Fibroblast of mammary gland (primary cell): ENCODE measurements around the gene IER3IP1.

ENCODE experiments used
- DNase-seq: peaks from one replicate; pipeline ENCODE4 v3.0.0-alpha.2; 2010; ENCODE audit warnings: low read depth
- H3K4me3 ChIP-seq: 2 replicates; pipeline ENCODE4 v1.5.1; 2011; ENCODE audit warnings: low read depth, mild to moderate bottlenecking, low read length, moderate library complexity; ENCODE audit not compliant: control insufficient read depth
- TF ChIP-seq, protein P1 (sequence below): conservative IDR thresholded peaks from 2 replicates; pipeline ENCODE4 v1.5.1; 2011; ENCODE audit warnings: low read depth, low read length, inconsistent platforms; ENCODE audit not compliant: control insufficient read depth, insufficient read depth

IER3IP1 gene

GRCh38 chr18:47113796-47114540 is 62.2 kb downstream of the IER3IP1 start:
- TF ChIP-seq, protein P1, sequence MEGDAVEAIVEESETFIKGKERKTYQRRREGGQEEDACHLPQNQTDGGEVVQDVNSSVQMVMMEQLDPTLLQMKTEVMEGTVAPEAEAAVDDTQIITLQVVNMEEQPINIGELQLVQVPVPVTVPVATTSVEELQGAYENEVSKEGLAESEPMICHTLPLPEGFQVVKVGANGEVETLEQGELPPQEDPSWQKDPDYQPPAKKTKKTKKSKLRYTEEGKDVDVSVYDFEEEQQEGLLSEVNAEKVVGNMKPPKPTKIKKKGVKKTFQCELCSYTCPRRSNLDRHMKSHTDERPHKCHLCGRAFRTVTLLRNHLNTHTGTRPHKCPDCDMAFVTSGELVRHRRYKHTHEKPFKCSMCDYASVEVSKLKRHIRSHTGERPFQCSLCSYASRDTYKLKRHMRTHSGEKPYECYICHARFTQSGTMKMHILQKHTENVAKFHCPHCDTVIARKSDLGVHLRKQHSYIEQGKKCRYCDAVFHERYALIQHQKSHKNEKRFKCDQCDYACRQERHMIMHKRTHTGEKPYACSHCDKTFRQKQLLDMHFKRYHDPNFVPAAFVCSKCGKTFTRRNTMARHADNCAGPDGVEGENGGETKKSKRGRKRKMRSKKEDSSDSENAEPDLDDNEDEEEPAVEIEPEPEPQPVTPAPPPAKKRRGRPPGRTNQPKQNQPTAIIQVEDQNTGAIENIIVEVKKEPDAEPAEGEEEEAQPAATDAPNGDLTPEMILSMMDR: no peak
- DNase-seq: peak; percentile 21

GRCh38 chr18:47110492-47111274 is 65.5 kb downstream of the IER3IP1 start:
- TF ChIP-seq, protein P1: no peak
- no peak for DNase-seq
- H3K4me3 ChIP-seq: no peak overlapping the region

More at GRCh38 chr18:47113796-47114540, 62.2 kb downstream of the IER3IP1 start:
- H3K4me3 ChIP-seq: no peak overlapping the region

GRCh38 chr18:47109720-47110119 is 66.4 kb downstream of the IER3IP1 start:
- no peak for DNase-seq
- TF ChIP-seq, protein P1: no peak
- no peak overlapping the region for H3K4me3 ChIP-seq

DNA sequence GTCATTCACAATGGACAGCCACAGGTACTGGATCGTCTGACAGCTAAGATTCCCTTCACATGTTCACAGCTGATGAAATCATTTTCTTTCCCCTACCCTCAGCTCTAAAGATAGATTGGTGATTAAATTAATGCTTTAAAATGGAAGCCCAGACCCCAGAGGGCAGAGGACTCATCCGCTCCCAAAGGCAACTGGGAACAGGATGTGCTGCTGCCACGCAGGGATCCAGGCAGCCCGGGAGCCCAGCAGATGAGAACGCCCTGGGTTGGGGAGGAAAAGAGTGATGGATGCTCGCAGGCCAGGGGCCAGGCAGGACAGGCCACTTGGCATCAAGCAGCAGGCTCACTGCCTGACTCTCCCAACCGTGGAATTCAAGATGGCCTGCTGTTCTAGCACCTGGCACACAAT is 67.2 kb downstream of the IER3IP1 start:
- DNase-seq: no peak
- TF ChIP-seq, protein P1: no peak
- H3K4me3 ChIP-seq: no peak overlapping the region

- TF ChIP-seq, protein P1: no peak
- DNase-seq: no peak
- H3K4me3 ChIP-seq: no peak overlapping the region
These were observed 67.8 kb downstream of the IER3IP1 start for GRCh38 chr18:47108373-47108772.
